ENCODE data around the gene JAKMIP2.

DNA sequence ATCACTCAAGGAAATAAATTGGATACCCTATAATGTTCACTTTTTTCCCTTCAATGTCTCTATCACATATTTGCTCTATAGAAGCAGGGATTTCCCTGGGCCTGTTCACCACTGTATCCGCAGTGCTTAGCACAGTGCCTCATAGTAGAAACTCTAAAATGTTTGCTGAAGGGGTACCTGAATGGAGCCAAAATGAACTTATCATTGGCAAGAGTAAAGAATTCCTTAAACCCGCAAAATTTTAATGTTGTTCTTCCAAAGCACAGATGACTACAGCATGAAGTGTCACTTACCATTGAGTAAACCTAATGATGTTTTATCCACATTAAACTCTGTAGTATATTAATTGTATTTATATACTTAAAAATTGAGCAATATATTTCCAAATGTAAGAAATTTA is 96.1 kb downstream of the JAKMIP2 start:
- TF ChIP-seq POLR2AphosphoS5 (IDR thresholded peaks at IDR 0.05; ENCODE audit: borderline replicate concordance, low read depth, low read length) (no peak), EZH2 (IDR thresholded peaks at IDR 0.05) (no peak)

Measured in SK-N-MC (cell line).